Lung microvascular endothelial cell (primary cell): ENCODE measurements around the gene AMPD3. TPM values are rescaled to one million over a fixed set of nuclear protein-coding genes. Genes with fewer than 3 reads are reported as not detected.

ENCODE experiments used
- DNase-seq, 2 donors: peaks; one replicate each; pipeline versions ENCODE4 v3.0.0 to v3.0.0-alpha.2; 2010; ENCODE audit warnings: low read depth in 2 of 2
- total RNA-seq: library from RNA; depleted of rRNA; stranded (reverse); fragments of >200 nt; gene quantifications from 2 replicates; pipeline ENCODE4 v1.2.1, GENCODE V29; 2014

AMPD3 gene
- total RNA-seq, 1 donor from 2014 or later = 6.5 TPM

DNA sequence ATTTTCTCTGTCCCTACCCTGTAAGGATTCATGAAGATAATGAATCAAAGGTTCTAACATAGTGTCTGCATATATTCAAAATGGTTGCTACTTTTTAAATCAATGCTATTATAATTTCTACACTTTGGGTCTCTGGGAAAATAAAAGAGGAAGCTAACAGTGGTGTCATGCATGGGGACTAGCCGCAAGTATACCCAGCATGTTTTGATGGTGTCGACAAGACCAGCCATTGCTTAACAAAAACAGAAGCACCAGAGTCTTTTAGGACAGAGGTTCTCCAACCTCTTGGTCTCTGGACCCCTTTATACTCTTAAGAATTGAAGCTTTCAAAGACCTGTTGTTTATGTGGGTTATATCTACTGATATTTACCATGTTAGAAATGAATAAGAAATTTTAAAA is 48.2 kb downstream of the AMPD3 start:
- DNase-seq = no peak

DNA sequence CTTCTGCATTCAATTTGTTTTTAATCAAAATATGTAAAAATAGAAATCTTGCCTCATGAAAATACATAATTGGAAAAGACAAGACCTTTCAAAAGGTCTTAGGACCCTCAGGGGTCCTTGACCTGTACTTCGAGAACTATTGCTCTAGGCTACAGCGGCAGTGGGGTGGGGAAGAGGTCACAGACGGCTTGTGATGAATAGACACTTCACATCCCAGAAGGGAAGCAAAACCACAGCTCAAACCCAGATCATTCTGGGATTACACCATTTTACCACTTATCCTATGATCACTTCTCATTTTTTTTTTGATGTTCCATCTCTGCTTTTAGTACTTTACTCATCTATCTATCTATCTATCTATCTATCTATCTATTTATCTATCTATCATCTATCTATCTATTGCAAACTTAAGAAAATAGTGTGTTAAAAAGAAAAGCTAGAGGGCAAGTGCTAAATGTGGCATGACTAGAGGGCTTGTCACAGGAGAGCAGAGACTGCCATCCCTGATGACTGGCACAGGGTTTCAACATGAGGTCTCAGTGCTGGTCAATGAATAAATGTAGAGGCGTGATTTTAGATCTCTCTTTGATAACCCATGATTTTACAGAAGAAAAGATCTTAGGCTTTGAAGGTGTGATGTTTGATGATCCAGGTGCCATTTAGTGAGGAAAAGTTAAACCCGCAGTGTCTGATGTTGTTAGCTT is 48.9 kb downstream of the AMPD3 start:
- DNase-seq = no peak

DNA sequence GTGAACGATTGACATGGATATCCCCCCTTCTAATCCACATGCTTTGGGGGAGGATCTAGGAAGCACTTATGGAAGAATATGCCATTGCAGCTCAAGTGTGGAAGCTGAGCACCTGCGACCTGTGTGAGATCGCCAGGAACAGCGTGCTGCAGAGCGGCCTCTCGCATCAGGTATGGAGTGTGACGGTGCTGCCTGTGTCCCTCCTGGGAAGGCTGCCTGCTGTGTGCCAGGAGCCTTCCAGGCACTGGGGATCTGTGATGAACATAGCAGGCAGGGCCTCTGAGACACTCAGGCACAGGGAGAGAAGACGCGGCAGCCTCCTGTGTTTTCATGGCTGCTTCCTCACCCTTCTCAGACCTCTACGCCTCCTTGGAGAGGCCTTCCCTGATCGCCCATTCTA is 49.4 kb downstream of the AMPD3 start:
- DNase-seq = no peak

DNA sequence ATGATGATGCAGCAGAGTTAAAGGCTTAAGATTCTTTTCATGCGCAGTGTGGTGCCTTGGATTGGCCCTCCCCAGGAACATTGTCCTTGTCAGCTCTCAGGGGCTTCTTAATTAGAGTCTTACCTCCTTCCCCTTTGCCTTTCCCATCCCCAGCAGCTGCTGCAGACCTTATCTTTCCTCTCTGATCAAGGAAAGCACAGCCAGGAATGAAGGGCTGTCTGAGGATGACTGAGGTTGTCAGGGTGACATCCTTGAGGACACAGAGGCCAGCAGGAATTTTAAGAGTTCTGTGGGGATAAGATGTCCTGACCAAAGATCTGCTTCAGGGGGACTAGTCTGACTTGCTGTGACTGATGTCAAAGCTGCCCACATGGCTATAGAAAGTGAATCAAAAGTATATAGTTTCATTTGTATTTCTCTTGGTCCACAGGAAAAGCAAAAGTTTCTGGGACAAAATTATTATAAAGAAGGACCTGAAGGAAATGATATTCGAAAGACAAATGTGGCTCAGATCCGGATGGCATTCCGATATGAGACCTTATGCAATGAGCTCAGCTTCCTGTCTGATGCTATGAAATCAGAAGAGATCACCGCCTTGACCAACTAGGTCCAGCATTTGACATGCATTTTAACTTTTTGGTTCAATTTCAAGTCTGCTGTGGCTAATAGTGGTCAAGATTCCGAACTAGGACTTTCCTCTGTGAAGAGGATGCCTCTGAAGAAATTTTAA is 50.4 kb downstream of the AMPD3 start:
- DNase-seq = peak; percentile 46 to 84

DNA sequence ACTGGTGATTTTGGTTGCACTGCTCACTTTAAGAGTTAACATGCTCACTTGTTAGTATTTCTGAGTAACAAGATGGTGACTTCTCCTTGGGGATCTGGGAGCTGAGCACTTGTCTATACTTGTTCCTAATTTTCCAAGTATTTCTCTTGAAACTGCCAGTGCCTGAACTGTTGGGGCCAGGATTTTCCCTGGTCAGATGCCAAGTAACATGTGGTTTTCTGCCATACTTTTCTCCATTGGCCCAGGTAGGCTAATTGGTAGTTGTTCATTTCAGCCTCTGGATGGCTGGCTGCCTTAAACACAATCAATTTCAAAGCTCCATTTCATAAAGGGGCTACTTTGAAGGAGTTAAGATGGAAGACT is 50.9 kb downstream of the AMPD3 start:
- DNase-seq = peak; percentile 26 to 50

DNA sequence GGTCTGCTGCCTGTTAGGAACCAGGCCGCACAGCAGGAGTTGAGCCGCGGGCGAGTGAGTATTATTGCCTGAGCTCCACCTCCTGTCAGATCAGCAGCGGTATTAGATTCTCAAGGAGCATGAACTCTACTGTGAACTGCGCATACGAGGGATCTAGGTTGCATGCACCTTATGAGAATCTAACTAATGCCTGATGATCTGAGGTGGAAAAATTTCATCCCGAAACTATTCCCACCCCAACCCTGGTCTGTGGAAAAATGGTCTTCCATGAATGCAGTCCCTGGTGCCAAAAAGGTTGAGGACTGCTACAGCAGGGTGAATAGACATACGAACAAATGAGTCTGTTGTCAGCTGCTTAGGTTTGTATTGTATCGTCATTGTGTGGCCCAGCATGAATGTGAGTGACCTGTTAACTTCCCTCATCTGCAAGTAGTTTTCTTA is 56.1 kb downstream of the AMPD3 start:
- no peak for DNase-seq

DNA sequence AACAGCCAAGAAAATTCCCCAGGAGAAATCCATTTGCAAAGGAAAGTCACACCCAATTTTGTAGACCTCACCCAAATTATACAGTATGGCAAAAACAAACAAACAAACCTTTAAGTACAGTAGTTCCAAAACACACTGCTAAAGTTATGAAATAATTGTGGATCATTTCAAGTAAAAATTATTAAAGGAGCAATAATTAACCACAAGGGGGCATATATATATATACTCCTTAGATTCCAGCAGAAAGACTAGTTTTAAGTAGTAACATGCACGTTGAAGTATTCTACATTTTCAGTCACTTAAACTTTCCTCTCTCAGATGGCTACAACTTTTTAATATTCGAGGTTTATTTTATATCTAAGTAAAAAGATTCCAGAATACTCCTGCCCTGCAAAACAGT is 59.1 kb downstream of the AMPD3 start:
- peak; percentile 30 to 35 for DNase-seq

DNA sequence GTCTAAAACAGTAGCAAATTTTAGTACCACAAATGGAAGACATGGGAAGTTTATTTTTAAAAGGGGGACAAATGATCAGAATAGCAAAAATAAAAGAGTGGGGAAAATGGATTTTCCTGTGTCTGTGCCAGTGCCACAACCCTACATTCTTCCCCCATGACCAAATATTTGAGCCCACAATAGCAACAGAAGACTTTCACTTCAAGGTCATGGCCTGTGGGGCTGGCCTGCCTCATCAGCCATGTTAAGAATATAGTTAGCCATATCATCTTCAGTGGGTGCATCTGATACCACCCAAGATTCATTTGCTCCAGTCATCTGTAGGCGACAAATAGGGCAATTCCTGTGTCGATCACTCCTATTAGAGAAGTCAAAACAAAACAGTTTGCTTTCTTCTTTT is 59.6 kb downstream of the AMPD3 start:
- peak; percentile 16 for DNase-seq

DNA sequence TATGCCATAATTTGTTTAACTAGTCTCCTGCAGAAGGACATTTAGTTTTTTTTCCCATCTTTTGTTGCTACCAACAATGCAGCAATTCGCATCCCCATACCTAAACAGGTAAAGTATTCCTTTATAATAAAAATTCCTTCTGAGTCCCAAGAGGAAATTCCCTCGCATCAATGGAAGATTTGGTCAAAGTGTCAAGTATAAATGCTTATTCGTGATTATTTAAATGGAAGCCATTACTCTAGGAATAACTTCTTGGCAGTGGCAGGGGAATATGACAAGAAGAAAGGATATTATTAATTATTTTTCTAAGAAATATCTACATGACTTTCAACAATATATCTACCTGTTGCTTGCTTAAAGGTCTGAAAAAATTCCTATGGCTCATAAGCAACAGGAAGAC is 60.4 kb downstream of the AMPD3 start:
- no peak for DNase-seq

DNA sequence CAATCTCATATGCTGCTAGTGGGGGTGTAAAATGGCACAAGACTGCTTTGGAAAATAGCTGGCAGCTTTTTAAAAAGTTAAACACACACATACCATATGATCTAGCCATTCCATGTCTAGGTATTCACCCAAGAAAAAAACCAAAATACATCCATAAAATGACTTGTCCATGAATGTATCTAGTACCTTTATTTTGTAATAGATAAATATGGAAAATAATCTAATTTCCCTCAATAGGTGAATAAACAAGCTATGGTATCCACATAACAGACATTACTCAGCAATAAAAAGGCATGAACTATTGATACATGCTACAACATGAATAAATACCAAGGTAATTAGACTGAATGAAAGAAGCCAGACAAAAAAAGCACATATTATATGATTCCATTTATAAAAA is 63.1 kb downstream of the AMPD3 start:
- no peak for DNase-seq

DNA sequence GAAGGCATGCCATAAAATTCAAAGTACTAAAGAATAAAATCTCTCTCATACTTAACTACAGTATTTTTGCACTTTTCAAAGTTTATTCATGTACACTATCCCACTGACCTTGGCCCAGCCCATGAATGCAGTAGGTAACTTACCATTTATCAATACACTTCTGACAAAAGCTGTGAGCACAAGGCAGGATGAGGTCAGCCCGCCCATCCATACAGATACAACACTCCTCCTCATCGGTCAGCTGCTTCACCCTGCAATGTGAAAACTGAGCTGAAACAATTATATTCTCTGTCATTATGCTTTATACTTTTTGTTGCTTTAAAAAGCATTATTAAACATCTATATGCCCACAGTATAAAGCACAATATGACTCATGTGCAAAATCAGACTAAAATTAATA is 63.8 kb downstream of the AMPD3 start:
- no peak for DNase-seq

DNA sequence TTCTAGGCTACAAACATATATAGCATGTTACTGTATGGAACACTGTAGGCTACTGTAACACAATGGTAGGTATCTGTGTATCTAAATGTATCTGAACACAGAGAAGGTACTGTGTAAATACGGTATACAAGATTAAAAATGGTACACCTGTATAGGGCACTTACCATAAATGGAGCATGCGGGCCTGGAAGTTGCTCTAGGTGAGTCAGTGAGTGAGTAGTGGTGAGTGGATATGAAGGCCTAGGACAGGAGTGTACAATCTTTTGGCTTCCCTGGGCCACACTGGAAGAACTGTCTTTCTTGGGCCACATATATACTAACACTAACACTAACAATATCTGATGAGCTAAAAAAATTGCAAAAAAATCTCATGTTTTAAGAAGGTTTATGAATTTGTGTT is 64.6 kb downstream of the AMPD3 start:
- DNase-seq = no peak

DNA sequence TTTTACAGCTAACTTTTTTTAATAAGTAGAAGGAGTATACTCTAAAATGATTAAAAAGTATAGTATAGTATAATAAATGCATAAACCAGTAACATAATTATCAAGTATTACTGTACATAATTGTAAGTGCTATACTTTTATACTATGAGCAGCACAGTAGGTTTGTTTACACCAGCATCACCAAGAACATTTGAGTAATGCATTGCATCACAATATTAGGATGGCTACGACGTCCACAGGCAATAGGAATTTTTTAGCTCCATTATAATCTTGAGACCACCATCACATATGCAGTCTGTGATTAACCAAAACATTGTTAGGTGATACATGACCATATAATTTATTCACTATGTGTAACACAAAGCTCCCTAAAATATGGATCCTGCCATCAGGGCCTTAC is 65.5 kb downstream of the AMPD3 start:
- DNase-seq = no peak

DNA sequence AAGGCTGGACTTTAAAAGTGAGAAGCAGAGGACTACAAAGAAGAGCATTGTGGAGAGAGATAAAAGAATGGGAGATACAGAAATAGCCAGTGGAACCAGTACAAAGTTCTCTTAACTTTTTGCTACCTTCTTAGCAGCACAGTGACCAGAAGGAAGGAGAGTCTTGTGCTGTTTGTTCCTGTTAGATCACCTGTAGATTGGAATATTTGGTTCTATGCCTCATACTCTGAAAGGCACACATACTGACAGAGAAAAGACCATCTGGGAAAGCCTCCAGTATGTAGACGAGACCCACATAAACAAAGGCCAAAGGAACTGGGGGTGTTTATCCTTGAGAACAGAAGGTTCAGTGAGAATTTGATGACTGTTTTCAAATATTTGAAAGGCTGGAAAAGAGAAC is 67.2 kb downstream of the AMPD3 start:
- DNase-seq = no peak

DNA sequence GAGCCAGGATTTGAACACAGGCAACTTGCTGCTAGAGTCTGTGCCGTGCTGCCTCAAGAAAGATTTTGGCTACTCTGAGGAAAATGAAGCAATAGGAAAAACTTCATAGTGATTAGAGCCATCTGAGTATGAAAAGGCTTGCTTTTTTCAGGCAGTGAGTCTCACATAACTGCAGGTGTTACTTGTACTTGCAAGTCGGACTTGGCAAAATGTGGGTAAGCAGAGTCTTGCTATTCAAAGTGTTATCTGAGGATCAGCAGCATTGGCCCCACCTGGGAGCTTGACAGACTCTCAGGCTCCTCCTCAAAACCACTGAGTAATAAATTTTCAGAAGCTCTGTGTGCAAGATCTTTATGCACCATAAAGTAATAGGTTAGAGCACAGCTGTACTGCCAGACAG is 67.9 kb downstream of the AMPD3 start:
- DNase-seq = no peak

DNA sequence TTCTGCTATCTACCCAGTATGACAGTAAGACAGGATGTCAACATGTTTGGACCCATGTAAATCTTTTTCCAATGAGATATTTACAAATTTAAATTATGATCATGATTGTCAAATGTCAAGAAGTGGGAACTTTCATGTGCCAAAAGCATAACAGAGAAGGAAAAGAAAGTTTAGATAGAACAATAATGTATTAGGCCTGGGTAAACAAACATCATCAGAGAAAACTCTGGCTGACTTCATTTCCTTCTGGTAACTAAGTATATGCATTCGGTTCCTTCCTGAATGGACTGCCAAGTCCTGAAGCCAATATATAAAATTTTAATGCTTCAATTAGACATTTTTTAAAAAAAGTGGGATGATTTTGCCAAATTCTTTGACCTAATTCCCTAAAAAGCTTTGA is 69.4 kb downstream of the AMPD3 start:
- DNase-seq = peak; percentile 80 to 87

DNA sequence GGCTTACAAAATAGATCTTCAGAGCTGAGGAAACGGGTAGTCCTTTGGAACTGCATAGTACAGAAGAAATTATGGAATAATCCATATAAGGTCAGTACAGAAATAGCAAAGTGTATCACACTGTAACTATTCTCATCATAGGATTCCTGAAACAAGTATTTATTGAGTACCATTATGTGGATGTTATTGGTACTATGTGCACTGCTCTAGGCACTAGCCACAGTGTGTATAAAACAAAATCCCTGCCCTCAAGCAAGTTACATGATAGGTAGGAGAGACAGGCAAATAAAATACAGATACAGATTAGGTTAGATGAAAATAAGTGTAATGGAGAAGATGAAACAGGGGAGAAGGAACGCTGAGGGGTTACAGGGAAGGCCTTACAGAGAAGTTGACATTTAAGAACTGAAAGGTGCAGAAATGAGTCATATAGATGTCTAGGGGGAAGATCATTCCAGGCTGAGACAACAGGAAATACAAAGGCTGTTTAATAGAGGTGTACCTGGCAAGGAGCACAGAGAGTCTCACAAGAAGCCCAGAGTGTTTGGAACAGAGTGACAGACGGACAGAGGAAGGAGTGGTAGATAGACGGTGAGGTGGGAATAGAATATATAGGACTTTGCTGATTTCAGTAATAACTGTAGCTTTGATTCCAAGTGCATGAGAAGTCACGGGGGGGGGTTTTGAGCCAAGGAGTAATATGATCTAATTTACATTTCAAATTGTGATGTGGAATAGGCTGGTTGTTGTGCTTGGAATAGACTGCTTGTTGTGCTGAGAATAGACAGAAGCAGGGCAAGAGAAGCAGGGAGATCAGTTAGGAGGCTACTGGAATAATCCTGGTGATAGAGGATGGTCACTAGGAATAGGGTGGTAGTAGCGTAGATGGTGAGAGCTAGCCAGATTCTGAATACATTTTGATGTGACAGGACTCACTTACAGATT is 72.2 kb downstream of the AMPD3 start:
- no peak for DNase-seq

DNA sequence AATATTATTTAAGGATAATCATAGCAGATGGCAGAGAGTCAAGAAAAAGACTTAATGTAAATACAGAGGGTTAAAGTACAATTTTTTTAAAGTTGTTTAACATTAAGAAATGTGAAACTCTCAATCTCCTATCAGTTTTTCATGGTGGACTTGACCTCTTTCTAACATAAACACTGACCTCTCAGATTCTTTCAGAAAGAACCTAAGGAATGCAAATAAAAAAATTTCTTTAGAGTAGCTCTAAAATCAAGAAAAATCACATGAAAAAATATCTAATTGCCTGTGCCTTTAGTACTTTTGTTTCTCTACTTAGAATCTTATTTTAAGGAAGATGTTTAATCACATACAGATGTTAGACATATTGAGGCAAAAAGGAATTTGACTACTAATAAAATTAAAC is 73.1 kb downstream of the AMPD3 start:
- no peak for DNase-seq

DNA sequence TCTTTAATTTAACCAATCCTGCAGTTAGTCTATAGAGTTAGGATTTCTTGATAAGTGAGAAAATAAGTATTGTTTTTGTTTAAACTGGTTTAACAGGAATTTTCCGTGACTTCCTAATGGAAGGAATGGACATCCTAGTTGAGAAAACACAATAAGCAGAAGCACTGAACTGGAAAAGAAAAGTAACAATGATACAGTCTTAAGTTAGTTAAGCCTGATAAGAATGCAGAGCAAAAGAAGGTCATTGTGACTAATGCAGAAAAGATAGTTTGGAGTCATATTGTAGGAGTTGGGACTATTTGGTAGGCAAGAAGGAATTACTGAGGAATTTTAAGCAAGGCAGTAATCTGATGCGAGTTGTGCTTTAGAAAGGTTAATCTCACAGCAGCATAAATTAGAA is 74.2 kb downstream of the AMPD3 start:
- no peak for DNase-seq

DNA sequence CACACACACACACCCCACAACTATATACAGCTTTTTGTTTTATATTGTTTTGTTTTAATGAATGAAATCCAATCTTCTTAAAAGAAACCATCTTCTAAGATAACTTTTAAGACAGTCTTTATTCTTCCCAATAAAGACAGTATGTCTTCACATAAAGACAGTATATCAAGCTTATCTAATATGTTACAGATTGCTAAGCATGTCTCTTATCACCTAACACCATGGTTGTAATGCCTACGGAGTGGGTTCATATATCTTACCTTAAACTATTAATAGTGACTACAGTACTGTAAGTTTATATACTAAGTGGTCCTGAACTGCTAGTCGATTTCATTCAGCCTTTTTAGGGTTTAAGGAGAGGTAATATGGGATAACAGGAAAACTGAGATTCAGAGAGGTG is 77.5 kb downstream of the AMPD3 start:
- DNase-seq = no peak

DNA sequence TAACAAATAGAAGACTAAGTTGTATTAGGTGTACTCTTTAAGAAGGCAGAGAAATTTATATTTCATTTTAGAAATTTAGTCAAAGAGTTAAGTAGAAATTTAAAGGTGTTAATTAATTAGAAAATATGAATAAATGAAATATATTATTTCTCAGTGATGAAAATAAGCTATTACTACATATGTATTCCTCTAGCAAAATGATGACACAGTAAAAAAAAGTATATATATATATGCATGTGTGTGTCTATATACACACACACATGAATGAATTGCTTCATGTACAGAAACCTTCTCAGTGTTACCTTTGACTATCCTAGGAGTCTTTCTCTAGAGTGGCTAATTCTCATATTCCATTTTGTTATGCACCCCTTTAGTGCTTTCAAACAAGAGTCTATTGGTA is 78.3 kb downstream of the AMPD3 start:
- DNase-seq = no peak

DNA sequence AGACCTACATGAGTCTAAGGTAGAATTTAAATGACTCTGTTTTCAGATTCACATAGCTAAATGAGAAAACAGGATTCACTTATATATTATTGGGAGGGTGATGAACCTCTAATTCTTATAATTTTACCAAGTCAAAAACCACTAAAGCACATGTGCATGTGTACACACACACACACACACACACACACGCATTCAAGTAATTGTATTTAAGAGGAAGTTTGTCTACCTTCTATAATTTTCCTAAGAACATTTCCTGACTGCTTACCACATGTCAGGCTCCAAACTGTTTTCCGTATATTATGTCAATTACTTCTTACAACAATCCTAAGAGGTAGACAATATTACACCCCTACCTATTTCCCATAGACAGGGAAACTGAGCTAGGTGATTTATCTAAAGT is 79.3 kb downstream of the AMPD3 start:
- DNase-seq = peak in 1 of 2 donors; percentile 45
